Mesothelial cell of epicardium (in vitro differentiated cells): ENCODE results near the gene CALM1. TPM values are rescaled to one million over a fixed set of nuclear protein-coding genes. Genes with fewer than 3 reads are reported as not detected.

Source experiments
- DNase-seq, 2 experiments: peaks; one replicate each; pipeline ENCODE4 v3.0.0; 2021; ENCODE audit warnings: low spot score in 2 of 2; ENCODE audit not compliant: unreplicated experiment in 2 of 2
- H3K27ac Mint-ChIP-seq: 2 replicates; pipeline ENCODE4 v1.8.0; 2021; ENCODE audit warnings: mixed read lengths
- H3K27me3 Mint-ChIP-seq: 2 replicates; pipeline ENCODE4 v1.8.0; 2021; ENCODE audit warnings: low read depth, mixed read lengths
- H3K36me3 Mint-ChIP-seq: 2 replicates; pipeline ENCODE4 v1.8.0; 2021; ENCODE audit warnings: mixed read lengths
- H3K4me1 Mint-ChIP-seq: 2 replicates; pipeline ENCODE4 v1.8.0; 2021; ENCODE audit warnings: mixed read lengths
- H3K4me3 Mint-ChIP-seq: 2 replicates; pipeline ENCODE4 v1.8.0; 2021; ENCODE audit warnings: mild to moderate bottlenecking, moderate library complexity, mixed read lengths
- H3K9me3 Mint-ChIP-seq: 2 replicates; pipeline ENCODE4 v1.8.0; 2021; ENCODE audit warnings: mixed read lengths
- total RNA-seq: library from RNA; stranded (reverse); gene quantifications from 3 replicates; pipeline ENCODE4 v1.2.1, GENCODE V29; 2021
- TF ChIP-seq, protein P1 (sequence below): fragments of 200-600 bp; sonication (generic); IDR thresholded peaks from one replicate; pipeline ENCODE4 v1.5.0; 2021; ENCODE audit warnings: antibody characterized with exemption; ENCODE audit not compliant: unreplicated experiment

CALM1 gene
- total RNA-seq, 1 donor from 2014 or later = 134 TPM

- Mint-ChIP-seq H3K4me3 (no peak overlapping the region), H3K36me3 (no peaks in the 10 kb centered on the region), H3K9me3 (no peaks in the 10 kb centered on the region), H3K4me1 (peaks cover 5% of the 10 kb centered on the region), H3K27ac (no peak overlapping the region), H3K27me3 (no peaks in the 10 kb centered on the region)
- DNase-seq = no peak
- TF ChIP-seq, protein P1, sequence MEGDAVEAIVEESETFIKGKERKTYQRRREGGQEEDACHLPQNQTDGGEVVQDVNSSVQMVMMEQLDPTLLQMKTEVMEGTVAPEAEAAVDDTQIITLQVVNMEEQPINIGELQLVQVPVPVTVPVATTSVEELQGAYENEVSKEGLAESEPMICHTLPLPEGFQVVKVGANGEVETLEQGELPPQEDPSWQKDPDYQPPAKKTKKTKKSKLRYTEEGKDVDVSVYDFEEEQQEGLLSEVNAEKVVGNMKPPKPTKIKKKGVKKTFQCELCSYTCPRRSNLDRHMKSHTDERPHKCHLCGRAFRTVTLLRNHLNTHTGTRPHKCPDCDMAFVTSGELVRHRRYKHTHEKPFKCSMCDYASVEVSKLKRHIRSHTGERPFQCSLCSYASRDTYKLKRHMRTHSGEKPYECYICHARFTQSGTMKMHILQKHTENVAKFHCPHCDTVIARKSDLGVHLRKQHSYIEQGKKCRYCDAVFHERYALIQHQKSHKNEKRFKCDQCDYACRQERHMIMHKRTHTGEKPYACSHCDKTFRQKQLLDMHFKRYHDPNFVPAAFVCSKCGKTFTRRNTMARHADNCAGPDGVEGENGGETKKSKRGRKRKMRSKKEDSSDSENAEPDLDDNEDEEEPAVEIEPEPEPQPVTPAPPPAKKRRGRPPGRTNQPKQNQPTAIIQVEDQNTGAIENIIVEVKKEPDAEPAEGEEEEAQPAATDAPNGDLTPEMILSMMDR = no peak
Observed at GRCh38 chr14:90381011-90381786, 15.6 kb upstream of the CALM1 start.

DNA sequence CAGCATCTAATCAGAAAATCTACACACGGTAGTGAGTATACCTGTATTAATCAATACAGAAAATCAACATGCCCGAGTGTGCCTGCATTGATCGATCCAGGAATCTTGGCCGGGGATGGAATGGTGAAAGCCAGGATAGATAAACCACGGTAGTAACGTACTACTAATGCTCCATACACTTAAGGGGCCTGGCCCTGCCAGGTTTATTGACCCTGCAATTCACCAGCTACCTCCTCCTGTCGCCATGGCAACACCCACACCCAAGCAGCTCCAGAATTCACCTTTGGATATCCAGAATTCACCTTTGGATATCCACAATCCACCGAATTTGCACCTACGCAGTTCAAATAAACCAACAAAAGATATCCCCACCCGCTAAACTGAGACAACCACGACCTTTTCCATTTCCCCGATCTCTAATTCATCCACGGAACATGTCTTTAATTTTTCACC, 14.8 kb upstream of the CALM1 start:
- Mint-ChIP-seq H3K9me3 (no peaks in the 10 kb centered on the region), H3K4me3 (no peak overlapping the region), H3K27ac (no peak overlapping the region), H3K36me3 (no peaks in the 10 kb centered on the region), H3K4me1 (peaks cover 7% of the 10 kb centered on the region), H3K27me3 (no peaks in the 10 kb centered on the region)
- DNase-seq = no peak
- TF ChIP-seq, protein P1 = no peak

GRCh38 chr14:90382491-90383125, 14.2 kb upstream of the CALM1 start:
- H3K4me3 Mint-ChIP-seq = no peak overlapping the region
- DNase-seq = peak; percentile 52 to 76
- TF ChIP-seq, protein P1 = no peak
- H3K27ac Mint-ChIP-seq = no peak overlapping the region
- no peaks in the 10 kb centered on the region for H3K36me3 Mint-ChIP-seq
- H3K4me1 Mint-ChIP-seq = peaks cover 12% of the 10 kb centered on the region
- no peaks in the 10 kb centered on the region for H3K9me3 Mint-ChIP-seq
- no peaks in the 10 kb centered on the region for H3K27me3 Mint-ChIP-seq

DNA sequence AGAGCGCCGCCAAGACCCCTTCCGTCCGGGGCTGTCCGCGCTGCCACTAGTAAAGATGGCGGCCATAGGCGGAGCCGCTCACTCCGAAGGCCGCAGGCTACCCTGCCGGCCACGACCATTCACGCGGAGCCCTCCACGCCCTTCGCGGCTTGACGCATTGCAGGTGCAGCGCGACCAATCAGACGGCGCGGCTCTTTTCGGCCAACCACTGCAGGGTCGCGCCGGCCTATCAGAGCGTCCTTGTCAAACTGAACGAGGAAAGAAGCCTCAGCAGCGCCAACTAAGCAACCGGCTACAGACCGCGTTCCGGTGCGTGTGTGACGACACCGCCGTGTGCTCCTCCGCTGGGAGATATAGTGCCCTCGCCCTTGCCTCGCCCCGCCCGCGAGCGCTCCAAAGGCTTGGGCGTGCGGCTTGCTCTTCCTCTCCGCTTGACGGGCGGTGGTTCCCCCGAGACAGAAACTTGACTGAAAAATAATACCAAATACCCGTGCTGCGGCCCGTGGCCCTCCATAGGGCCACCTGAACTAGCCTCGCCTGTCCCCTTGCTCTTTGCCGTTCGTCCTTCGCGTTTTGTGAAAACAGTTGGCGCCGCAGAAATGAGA, 13.6 kb upstream of the CALM1 start:
- peaks cover 15% of the 10 kb centered on the region for H3K4me1 Mint-ChIP-seq
- no peak overlapping the region for H3K27ac Mint-ChIP-seq
- no peaks in the 10 kb centered on the region for H3K36me3 Mint-ChIP-seq
- H3K27me3 Mint-ChIP-seq = no peaks in the 10 kb centered on the region
- TF ChIP-seq, protein P1 = no peak
- H3K9me3 Mint-ChIP-seq = no peaks in the 10 kb centered on the region
- H3K4me3 Mint-ChIP-seq = no peak overlapping the region
- DNase-seq = peak; percentile 96

- peaks cover 20% of the 10 kb centered on the region for H3K4me1 Mint-ChIP-seq
- no peak overlapping the region for H3K27ac Mint-ChIP-seq
- H3K36me3 Mint-ChIP-seq = no peaks in the 10 kb centered on the region
- H3K27me3 Mint-ChIP-seq = no peaks in the 10 kb centered on the region
- peak; percentile 30 to 74 for DNase-seq
- TF ChIP-seq, protein P1 = no peak
- no peaks in the 10 kb centered on the region for H3K9me3 Mint-ChIP-seq
- H3K4me3 Mint-ChIP-seq = no peak overlapping the region
Observed at GRCh38 chr14:90383731-90384542, 12.9 kb upstream of the CALM1 start.
